ENCODE results near the gene TGFBR1. TPM values are rescaled to one million over a fixed set of nuclear protein-coding genes. Genes with fewer than 3 reads are reported as not detected.
A peak's percentile ranks its signal among the peaks of the same experiment; 100 is the strongest.

TGFBR1 gene
- total and polyA plus RNA-seq, 8 donors: 34.6 to 74.1 (median 41.3) TPM

DNA sequence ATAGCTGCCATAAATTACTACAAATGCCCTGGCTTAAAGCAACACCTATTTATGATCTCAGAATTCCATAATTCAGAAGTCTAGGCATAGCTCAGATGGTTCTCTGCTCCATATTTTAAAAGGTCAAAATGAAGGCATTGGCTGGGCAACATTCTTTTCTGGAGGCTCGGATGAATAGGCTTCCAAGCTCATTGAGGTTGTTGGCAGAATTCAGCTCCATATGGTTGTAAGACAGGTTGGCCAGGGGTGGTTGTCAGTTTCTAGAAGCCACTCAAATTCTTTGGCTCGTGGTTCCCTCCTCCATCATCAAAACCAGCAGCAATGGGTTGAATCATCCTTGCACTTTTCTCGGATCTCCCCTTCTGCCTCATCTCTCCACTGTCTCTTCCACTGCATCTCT is 49.4 kb downstream of the TGFBR1 start:
- TF ChIP-seq, protein P1, sequence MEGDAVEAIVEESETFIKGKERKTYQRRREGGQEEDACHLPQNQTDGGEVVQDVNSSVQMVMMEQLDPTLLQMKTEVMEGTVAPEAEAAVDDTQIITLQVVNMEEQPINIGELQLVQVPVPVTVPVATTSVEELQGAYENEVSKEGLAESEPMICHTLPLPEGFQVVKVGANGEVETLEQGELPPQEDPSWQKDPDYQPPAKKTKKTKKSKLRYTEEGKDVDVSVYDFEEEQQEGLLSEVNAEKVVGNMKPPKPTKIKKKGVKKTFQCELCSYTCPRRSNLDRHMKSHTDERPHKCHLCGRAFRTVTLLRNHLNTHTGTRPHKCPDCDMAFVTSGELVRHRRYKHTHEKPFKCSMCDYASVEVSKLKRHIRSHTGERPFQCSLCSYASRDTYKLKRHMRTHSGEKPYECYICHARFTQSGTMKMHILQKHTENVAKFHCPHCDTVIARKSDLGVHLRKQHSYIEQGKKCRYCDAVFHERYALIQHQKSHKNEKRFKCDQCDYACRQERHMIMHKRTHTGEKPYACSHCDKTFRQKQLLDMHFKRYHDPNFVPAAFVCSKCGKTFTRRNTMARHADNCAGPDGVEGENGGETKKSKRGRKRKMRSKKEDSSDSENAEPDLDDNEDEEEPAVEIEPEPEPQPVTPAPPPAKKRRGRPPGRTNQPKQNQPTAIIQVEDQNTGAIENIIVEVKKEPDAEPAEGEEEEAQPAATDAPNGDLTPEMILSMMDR (IDR thresholded peaks at IDR 0.05): no peak
- Histone ChIP-seq H3K27ac (no peak overlapping the region), H3K27me3 (no peaks in the 10 kb centered on the region), H3K36me3 (peaks cover 0 to 41% of the 10 kb centered on the region in 2 donors), H3K4me3 (no peak overlapping the region), H3K4me1 (no peaks in the 10 kb centered on the region), H3K9me3 (no peaks in the 10 kb centered on the region)
- ATAC-seq: no peak
- DNase-seq: no peak
- intact Hi-C loops (cut with DNase I): no loop called here

DNA sequence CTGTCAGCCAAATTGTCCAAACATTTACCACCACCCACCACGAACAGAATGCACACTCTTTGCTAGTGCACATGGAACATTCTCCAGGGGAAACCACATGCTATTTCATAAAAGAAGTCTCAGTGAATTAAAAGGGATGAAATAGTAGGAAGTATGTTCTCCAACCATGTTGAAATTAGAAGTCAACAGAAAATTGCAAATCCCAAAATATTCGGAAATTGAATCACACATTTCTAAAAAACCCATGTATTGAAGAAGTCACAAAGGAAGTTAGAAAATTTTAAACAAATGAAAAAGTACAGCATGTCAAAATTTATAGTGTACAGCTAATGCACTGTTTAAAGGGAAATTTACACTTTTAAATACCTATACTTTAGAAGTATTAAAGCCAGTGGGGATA is 50.8 kb downstream of the TGFBR1 start:
- Histone ChIP-seq H3K4me3 (no peak overlapping the region), H3K4me1 (no peaks in the 10 kb centered on the region), H3K9me3 (no peaks in the 10 kb centered on the region), H3K36me3 (peaks cover 0 to 27% of the 10 kb centered on the region in 2 donors), H3K27me3 (no peaks in the 10 kb centered on the region), H3K27ac (no peak overlapping the region)
- no peak for ATAC-seq
- DNase-seq: no peak
- intact Hi-C loops (cut with DNase I): no loop called here
- TF ChIP-seq, protein P1 (IDR thresholded peaks at IDR 0.05): no peak

DNA sequence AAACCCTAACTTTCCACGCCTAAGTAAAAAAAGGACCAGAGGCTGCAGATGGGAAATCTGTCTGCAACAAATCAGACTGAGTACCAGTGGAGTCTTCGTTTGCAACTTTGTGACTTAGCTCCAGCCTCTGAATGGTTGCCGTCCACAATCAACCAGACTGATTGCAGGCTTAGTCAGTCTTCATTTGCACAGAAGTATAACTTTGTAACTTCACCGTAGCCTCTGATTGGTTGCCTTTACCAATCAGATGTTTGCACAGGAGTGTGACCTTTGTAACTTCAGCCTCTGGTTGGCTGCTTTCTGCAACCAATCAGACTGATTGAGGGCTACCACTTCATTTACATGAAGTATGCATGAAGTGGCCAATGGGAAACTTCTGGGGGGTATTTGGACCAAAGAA is 53.7 kb downstream of the TGFBR1 start:
- no peak for DNase-seq
- intact Hi-C loops (cut with DNase I): no loop called here
- ATAC-seq: no peak
- Histone ChIP-seq H3K27me3 (no peaks in the 10 kb centered on the region), H3K27ac (no peak overlapping the region), H3K4me3 (no peak overlapping the region), H3K9me3 (no peaks in the 10 kb centered on the region), H3K4me1 (no peaks in the 10 kb centered on the region), H3K36me3 (peaks cover 0 to 3% of the 10 kb centered on the region in 2 donors)
- TF ChIP-seq, protein P1 (IDR thresholded peaks at IDR 0.05): no peak

DNA sequence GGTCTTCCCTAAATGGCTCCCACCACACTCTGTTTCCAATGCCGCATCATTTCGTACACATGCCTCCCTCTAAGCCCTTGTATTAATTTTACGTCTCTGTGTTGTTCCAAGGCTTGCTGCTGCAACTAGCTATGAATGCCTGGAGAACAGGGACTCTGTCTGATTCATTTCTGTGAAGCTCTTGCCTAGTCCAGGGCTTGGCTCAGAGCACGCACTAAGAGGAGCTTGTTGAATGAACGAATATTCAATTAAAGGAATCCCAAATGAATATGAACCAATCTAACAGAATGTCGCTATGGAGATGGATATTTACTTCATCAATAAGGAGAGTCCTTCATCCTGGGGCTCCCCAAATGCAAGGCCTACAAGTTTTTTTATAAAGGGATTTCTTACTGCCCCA is 55.3 kb downstream of the TGFBR1 start:
- no peaks in the 10 kb centered on the region for H3K27me3 ChIP-seq
- H3K36me3 ChIP-seq: no peaks in the 10 kb centered on the region
- no peak overlapping the region for H3K27ac ChIP-seq
- ATAC-seq (no peak), DNase-seq (no peak)
- TF ChIP-seq, protein P1 (IDR thresholded peaks at IDR 0.05): no peak
- H3K4me1 ChIP-seq: no peaks in the 10 kb centered on the region
- no peaks in the 10 kb centered on the region for H3K9me3 ChIP-seq
- no peak overlapping the region for H3K4me3 ChIP-seq
- intact Hi-C loops (cut with DNase I): loop anchor here in 1 of 2 donors (10.0 kb wide), 1 partner anchor 65 kb away; the partner anchor contains the start of genes ALG2 and SEC61B

DNA sequence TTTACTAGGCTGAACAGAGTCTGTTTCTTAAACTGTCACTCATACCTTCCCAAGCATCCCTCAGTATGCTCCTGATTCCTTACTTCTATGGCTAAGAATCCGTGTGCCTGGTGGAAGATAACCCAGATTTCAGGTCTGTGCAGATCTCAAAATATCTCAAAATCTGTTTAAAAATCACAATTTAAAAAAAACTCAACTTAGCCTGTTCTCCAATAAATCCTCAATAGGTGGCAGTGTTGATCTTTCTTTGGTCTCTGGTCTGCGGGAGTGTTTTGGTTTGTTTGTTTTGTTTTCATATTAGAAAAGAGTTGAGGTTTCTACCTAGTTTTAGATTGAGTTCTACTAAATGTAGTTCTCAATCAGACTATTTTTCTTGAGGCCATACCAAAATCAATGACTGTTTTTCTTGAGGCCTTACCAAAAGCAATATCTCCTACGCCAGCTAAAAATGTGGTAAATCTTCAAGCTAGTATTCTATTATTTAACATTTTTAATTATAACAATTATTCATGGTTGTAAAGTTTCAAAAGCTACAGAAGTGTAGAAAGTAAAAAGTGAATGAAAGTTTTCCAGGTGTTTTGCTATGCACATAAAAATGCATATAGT is 57.9 kb downstream of the TGFBR1 start:
- Histone ChIP-seq H3K4me3 (no peak overlapping the region), H3K27me3 (peaks cover 0 to 2% of the 10 kb centered on the region in 2 donors), H3K9me3 (no peaks in the 10 kb centered on the region), H3K27ac (no peak overlapping the region), H3K36me3 (no peaks in the 10 kb centered on the region), H3K4me1 (no peaks in the 10 kb centered on the region)
- intact Hi-C loops (cut with DNase I): loop anchor here in 1 of 2 donors (10.0 kb wide), 1 partner anchor 62 kb away; the partner anchor contains the start of genes ALG2 and SEC61B
- DNase-seq (peak in 2 of 4 donors; percentile 31 to 51), ATAC-seq (peak; percentile 44)
- TF ChIP-seq, protein P1 (IDR thresholded peaks at IDR 0.05): peak; percentile 33 to 37
